NCI-H2107 (cell line): ENCODE measurements around the gene SYNPO2.
"Not testable (repeated sequence)": the region's sequence is repeated elsewhere in the genome, so short reads cannot be mapped to it uniquely, and the experiment has no call there.

Experiments used
- DNase-seq: peaks from one replicate; lab custom pipeline; 2025; lab: John Stamatoyannopoulos, UW

Gene SYNPO2

DNA sequence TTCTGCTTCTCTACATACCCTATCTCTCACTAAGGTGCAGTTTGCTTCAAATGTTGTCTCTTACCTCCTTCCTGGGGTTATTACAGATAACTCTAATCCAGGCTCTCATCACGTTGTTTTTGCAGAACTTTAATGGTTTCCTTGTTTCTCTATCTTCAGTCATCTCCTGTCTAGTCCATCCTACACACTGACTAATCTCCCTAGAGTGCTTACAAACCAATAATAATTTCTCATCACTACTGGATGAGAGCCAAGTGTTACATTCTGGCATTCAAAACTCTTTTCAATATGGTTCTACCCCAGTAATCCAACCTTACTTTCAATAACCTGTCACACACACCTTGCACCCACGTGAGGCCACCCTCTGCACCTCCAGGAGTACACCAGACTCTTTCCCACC, 86.1 kb downstream of the SYNPO2 start:
- no peak for DNase-seq

DNA sequence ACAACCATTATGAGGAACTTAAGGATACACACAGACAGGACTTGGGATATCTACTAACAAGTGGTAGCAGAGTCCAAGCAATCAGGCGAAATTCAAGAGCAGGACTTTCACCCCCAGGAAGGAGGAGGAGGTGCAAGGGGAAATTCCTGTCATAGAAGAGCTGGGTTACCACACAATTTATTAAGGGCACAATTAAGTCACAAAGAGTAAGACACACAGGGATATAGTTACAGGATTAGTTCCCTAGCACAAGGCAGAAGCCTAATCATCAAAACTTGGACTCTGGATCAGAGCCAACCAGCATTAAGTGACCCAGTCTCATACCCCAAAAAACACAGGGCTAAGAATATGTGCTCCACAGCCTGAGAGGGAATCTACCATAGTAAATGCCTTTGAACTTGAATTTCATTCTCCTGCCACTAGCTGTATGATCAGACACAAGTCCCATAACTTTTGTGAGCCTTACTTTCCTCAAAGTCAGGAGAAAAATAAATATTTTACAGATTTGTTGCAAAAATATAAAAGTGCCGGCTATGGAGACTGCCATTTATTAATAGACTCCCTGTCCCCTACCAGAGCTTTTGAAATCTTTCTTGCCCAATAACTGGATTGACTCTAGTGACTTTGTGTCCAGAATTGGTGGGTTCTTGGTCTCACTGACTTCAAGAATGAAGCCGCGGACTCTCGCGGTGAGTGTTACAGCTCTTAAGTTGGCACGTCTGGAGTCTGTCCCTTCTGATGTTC, 87.0 kb downstream of the SYNPO2 start:
- no peak for DNase-seq

DNA sequence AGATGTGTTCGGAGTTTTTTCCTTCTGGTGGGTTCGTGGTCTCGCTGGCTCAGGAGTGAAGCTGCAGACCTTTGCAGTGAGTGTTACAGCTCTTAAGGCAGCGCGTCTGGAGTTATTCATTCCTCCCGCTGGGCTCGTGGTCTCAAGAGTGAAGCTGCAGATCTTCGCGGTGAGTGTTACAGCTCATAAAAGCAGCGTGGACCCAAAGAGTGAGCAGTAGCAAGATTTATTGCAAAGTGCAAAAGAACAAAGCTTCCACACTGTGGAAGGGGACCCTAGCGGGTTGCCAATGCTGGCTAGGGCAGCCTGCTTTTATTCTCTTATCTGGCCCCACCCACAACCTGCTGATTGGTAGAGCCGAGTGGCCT, 87.5 kb downstream of the SYNPO2 start:
- not testable (repeated sequence) for DNase-seq

DNA sequence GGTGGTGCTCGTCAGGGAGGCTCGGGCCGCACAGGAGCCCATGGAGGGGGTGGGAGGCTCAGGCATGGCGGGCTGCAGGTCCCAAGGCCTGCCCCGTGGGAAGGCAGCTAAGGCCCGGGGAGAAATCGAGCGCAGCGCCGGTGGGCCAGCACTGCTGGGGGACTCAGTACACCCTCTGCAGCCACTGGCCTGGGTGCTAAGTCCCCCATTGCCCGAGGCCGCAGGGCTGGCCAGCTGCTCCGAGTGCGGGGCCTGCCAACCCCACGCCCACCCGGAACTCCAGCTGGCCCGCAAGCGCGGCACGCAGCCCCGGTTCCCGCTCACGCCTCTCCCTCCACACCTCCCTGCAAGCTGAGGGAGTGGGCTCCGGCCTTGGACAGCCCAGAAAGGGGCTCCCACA, 88.4 kb downstream of the SYNPO2 start:
- not testable (repeated sequence) for DNase-seq

DNA sequence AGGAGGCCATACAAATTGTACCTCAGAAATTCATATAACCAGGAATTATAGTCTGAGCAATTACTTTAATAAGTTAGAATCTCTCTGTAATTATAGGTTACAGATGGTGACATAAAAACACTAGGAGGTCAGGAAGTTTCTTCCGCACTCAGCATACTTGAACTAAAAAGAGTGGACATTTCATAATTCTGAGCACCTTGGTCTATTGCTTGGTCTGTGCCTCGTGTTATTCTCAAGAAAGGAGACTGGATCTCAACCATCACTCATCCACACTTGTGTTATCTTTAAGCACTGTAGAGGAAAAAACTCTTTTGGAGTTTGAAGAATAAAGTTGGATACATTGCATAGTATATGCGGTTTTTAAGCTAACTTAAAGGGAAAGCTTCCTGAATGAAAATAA, 91.1 kb downstream of the SYNPO2 start:
- DNase-seq = no peak

DNA sequence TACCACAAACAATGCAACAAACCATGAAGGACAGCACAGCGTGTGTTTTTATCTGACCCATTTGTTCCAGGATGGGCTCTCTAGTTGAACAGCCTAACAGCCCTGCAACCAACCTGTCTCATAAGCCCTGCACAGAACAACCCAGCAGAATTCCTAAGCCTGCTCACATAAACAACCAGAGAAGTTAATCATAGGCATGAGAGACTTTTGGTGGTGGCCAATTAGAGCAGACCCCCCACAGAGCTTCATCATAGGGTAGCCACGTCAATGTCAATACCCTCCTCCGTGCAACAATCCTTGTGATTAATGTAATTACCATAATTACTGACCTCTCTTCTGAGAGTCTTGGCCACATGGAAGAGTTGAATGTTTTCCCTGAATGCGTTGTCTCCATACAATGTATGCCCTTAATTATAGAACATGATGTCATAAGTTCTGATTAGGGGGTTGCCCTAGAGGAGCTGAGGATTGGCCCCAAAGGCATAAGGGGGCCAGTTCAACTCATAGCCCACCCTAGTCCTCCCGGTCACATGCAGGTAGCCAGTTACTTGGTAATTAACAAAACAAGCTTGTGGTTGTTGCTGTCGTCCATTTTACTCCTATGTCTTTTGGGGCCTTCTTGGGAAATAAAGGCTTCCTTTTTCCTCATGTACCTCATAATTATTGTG, 92.7 kb downstream of the SYNPO2 start:
- no peak for DNase-seq

DNA sequence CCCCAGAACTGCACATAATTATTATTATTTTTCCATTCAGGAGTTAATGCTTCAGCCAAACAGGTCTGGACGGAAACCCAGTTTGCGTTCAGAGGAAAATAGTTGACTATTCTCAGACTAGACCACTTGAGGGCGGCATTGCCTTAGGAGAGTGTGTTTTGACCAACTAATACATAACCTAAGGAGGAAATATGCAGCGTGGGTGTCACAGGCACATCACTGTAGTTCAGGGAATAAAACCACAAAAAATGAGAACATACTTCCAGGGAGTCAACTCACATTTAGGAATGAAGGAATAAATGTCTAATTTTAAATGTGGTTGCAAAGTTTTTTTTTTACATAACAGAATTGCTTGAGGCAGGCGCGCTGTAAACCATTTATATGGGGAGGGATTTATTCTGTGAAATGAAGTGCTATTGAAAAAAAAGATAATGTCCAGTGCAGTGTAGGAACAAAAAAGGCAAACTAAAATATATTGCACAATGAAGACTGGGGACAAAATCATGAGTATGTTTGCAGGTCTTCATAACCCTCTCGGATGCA, 93.3 kb downstream of the SYNPO2 start:
- DNase-seq = peak; percentile 38

DNA sequence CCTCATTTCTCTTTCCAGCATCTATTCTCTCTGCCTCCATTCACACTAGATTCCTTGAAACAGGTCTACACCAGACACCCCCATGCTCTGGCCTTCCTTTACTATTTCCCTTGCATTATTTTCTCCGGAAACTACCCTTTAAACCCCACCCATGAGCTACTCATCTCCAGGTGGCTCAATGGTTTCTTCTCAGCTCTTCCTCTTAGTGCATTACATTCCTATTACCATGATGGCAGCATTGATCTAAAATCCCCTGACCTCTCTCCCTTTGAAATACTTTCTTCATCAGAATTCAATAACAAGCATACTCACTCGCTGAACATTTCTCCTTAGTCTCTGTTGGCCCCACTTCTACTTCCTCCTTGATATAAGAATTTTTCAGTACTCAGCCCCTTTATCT, 94.6 kb downstream of the SYNPO2 start:
- DNase-seq = no peak

DNA sequence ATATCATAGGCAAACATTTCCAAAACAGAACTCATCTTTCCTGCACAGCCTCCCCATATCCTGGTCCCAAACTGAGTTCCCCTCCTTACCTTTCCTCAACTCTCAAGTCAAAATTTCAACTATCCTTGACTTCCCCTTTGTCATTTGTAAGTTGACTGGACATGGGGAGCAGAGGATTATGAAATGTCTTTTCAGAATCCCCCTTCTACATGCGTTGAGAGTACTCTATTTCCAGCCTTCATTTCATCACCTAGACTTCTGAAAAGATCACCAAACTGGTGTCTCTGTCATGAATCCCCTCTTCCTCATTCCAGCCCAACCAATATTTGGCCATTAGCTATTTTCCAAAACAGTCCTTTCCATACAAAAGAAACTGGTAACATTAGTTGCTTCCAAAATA, 95.2 kb downstream of the SYNPO2 start:
- no peak for DNase-seq

DNA sequence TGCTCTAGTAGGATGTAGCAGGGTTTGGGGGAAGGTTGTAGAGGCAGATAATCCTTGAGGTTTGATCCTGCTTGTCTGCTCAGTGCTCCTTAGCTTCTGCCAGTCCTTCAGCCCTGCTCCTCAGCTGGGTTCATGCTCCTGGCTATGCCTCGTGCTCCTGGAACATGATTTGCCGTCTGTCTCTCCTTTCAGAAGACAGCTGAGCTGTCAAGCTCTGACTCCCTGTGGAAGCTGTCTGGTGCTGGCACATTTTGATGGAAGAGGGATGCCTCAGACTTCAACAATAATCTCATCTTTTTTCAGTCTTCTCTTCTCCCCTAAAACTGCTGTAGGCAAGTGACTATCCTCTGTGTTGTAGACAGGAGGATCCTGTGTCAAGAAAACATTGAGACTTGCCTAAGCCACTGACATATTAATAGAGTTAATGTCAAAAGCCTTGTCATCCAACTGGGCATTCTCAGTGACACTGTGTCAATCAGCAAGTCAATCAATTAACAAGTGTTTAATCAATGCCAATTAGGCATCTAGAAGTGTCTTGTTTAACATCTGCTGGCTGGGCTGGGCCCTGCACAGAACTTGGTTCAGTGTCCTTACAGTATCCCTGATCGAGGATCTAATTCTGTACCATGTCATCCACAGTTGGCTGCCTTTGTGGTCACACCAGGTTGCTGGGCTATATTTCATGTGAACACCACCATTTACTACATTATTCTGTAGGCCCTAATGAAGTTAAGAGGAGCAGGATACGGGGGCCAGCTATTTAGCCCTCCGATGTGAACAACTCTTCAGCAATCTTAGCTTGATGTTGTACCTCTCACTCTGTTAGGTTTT, 96.7 kb downstream of the SYNPO2 start:
- DNase-seq = no peak

DNA sequence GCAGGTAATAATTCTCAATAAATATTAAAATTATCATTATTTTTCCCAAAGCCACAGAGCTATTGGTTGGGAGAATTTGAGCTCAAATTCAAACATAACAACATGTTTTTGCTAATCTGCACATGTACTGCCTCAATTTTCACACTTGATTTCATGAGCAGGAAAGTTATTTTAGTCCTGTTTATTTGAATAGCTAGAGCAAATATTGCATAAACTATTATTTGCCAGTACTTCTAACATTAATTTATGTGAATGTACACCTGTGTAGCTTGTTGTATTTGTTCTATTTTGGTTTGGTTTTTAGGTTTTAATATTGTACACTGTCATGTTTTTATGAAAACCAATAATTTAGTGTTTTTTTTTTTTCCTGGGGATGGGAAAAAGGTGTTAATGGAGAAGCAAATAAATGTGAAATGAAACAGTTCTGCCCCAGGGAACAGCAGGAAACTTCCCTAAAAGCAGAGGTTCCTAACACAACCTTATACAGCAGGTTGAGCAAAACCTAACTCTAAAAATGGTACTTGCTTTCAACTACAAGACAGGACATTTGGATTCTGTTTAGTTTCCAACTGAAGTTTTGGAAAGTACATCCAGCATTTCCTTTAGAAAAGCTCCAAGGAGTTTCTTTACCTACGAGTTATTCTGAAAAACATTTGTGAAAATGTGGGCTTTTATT, 99.4 kb downstream of the SYNPO2 start:
- DNase-seq = no peak

DNA sequence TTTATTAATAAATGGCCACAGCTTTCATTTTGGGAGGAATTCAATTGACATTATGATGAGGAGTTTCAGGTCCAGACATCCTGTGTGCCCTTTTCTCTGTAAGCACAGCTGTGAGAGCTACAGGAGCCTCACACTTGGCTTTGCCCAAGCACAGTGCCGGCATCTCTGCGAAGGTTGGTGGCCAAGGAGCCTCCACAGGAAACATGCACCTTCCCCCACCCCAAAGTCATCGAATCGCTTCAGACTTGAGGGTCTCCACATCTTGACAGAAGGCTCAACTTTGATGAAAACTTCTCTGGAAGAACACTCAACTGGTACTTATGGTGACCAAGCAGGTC, 100.0 kb downstream of the SYNPO2 start:
- DNase-seq = no peak

DNA sequence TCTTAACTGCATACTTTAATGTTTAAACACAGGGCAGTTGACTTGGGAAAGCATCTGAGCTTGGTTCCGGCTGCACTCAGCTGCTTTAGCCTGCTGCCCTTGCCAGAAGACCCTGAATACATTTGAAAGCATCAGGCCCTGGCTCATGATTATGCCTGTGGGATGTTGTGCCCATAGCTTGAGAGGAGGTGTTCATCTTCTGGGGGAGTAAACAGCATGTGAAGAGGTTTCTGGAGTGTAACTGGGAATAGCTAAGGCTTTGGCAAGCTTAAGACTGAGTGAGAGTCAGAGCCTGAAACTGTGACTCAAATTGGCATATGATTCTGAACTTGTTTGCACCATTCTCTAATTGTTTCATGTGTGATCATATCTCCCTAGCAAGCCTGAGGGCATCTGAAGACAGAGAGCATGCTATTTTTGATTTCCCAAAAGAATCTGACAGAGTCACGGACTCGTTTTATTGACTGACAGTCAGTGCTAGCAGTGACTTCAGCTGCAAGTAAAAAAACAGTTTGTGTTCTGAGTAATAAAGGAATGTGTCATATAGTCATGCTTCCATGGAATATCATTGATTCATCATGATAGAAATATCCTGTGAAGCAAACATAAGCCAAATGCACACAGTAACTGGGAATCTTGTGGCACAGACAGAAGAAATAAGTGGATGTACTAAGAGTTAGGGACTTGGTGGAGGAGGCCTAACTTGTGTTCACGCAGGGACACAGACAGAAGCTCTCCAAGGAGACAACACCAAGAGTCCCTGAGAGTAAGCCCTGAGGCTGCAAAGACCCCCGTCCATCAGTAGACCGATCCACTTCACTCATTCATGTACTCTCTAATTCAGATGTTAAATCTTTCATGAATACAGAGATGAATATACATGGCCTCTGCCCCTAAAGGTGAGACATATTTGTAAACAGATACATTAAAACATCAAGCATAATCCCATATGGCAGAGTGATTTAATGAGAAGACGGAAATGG, 100.7 kb downstream of the SYNPO2 start:
- DNase-seq = no peak

DNA sequence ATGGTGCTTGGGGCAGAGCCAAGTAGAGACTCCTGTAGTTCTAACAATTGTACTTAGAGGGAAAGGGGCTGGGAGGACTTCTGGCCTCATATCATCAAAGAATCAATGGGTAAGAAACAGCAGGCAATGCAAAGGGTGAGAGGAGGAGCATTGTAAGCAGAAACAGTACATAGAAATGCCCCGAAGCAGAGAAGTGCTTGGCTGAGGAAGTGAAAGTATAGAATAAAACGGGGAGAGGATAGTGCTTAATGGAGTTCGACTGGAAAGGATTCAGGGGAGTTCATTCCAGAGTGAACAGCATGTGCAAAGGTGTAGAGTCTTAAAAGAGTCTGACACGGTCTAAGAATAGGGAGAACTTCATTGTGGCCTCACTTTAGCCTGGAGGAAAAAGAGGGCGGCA, 103.0 kb downstream of the SYNPO2 start:
- DNase-seq = no peak

DNA sequence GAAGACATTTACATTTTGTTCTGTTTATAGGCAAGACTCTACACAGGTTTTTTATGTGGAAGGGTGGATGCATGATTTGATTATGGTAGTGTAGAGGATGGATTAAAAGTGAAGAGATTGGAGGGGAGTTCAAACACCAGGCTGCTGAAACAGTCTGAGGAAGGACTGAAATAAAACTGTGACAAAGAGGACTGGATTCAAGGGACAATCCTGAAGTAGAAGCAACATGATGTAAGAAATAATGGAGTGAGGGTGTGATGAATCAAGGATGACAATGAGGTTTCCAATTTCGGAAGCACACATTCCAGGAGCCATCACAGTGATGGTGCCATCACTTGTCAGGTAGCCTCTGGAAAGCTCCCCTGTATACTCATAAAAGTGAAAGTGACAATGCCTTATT, 103.5 kb downstream of the SYNPO2 start:
- no peak for DNase-seq

DNA sequence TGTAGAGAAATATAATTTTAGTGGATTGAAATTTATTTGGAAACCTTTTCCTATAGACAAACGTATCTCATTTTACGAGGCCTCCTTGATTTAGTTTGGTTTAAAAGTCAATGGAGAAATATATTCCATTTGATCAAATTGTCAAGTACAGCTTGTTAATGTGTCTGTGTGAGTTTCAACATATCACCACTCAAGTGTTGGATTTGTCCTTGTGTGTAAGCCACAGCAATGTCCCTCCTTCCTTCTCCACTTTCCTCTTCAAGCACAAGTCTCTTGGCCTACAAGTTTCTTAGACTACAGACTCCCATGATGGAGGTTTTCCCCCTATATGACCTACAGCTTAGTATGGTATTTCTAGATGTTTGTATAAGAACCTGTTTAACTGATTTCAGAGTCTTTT, 104.7 kb downstream of the SYNPO2 start:
- DNase-seq = no peak

DNA sequence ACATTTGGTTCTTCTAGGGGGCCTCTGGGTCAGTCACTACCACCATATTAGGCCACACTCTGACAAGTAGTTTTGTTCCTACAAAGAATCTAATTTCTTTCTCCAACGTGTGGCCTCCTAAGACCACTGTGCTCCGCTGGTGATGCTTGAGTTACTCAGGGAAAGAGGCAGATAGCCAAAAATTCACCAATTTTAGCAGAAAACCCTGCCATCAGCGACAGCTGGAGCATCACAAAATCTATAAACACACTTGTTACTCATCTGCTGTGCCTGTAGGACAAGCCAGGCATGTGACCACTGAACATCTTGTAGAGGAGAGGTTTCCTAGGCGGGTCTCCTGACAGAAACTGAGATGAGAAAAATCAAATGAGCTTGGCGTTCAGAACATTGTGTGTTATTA, 105.4 kb downstream of the SYNPO2 start:
- no peak for DNase-seq

DNA sequence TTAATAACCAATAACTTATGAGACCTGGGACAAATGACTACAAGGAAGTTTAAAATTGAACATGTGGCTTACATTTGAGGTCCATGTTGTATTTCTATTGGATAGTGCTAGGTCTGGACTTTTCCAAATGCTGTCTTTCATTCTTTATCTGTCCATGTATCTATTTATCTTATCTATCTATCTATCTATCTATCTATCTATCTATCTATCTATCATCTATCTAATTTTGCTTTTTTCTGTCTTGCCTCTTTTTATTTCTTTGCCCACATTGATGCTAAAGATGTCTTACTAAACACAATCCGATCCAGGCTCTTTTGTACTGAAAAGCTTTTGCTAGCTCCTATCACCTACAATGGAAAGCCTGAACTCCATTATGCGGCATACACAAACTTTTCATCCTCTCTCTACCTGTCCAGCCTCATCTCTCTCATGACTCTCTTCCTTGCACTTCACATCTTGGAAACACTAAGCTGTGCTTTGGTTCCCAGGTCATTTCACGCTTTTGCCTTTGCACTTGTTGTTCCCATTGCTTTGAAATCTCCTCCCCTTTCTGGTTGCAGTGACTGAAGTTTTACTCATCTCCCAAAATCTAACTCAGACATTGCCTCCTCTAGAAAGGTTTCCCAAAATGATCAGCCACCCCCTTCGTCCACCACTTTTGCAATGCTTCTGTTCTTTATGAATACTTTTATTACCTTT, 107.2 kb downstream of the SYNPO2 start:
- no peak for DNase-seq

DNA sequence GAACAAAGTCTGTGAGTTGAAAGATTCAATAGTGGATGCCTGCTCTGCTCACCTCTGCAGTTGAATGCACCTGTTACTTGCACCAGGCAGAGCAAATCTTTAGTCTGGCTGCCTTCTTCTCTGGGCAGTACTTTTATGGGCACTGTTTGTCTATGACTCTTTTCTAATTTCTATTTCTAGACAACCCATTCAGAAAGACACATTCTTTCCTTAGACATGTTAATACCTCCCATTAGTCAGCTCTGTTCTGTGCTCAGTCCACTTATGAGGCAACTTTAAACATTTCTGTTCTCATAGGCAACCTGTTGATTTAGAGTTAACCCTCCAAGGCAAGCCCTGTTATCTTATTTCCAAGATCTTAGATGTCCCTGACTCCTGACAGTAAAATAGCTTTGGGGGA, 108.9 kb downstream of the SYNPO2 start:
- DNase-seq = no peak

DNA sequence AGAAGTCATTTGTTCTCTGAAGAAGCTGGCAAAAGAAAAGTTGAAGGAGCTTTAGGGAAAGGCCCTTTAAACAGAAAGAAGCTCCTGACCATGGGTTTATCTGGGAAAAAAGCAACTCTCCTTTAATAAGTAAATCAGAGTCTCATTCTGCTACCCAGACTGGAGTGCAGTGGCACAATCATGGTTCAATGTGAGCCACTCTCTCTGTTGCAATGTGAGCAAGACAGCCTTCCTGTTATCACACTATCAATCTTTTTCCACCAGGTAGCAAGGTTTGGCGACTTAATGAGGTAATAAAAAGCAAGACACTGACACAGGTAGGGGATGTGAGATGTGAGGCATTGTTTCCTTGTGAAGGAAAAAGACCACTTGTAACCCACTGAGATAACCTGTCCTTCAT, 111.3 kb downstream of the SYNPO2 start:
- no peak for DNase-seq

DNA sequence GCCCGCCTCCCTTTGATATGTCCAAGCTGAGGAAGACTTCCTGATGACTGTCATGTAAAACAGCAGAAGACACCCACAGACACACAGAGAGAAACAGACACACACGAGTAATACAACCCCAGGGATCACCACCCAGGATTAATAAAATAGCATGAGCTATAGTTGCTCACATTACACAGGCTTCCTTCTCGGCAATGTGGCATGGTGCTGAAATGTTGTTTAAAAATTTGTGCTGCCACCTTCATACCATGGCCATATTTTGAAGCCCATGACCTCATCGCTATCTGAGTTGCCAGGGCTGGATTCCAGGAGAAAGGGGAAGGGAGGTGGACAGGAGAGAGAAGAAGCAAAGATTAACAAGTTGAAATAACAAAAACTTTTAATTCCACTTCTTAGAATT, 111.7 kb downstream of the SYNPO2 start:
- no peak for DNase-seq
